Ramos (cell line): ENCODE measurements around the gene COL7A1.

ENCODE experiments used
- in situ Hi-C: fragments of 300-500 bp; cut with MboI; formaldehyde crosslinking; loops from one replicate; pipeline ENCODE4 v1.14.3; 2022; ENCODE audit warnings: low sequenced_read_pairs; ENCODE audit not compliant: unreplicated experiment

The COL7A1 gene

DNA sequence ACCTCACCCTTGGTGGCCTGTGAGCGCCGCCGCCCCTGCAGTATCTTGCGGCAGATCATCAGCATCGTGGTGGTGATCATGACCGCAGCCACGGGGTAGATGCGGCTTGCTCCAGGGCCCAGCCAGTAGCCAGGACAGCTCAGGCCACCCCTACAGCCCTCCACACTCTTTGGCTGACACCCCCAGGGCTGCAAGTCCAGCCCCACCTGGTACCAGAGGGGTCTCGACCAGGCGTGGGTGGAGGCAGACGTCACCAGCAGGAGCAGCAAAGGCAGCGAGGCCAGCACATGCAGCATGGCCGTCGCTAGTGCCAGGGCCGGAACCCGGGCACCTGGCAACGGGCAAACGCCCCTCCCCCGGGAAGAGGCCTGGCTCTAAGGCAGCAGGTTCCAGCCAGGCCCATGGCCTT, 26.3 kb upstream of the COL7A1 start, which contains the start of gene TMEM89:
TMEM89 (minus strand) TSS at position 309 of the 409 bp plus-strand sequence; CDS start at position 296, 13 bp downstream.
- in situ Hi-C loops = no loop called here

- in situ Hi-C loops = no loop called here
Observed at GRCh38 chr3:48619541-48620524, 24.7 kb upstream of the COL7A1 start.

GRCh38 chr3:48617559-48617958, 22.4 kb upstream of the COL7A1 start:
- in situ Hi-C loops = no loop called here

- in situ Hi-C loops = no loop called here
Observed at GRCh38 chr3:48614044-48614443, 18.9 kb upstream of the COL7A1 start.

GRCh38 chr3:48612309-48612708, 17.2 kb upstream of the COL7A1 start:
- in situ Hi-C loops = no loop called here

DNA sequence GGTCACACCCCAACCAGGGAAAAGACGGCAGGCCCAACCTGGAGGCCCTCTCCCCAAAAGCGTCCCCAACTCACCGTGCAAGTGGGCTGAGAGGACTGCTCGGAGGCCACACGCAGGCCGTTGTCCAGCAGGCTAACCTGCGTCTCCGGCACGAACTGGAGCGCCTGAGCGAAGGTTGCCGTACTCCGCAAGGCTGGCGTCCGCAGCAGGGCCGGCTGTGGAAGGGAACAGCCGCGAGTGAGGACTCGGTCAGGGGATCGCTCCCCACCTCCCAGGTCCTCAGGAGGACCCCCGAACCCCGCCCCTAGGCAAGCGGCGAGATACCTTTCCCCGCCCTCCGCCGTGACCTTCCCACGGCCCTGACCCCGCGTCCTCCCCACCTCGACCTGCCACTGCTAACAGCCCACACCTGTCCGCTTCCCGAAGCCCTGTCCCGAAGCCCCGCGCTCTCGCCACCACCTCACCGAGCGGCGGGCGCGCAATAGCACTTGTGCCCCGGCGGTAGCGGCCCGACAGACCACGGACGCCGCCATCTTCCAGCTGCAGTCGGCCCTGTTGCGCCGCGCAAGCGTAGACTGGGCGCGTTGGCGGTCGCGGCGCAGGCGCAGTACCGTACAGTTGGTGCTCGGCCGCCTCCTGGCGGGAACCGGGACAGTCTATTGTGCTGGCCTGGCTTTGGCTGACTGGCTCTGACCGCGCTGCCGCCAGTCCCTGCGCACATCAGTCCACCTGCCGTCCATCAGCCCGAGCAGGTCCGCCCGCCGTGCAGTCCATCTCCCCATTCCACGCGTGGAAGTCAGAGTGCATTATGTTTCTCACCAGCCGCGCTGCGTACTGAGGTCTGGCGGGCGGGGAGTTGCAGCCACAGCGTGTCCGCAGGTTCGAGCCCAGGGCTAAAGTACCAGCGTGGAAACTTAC, 14.2 kb upstream of the COL7A1 start, which contains the start of gene UQCRC1:
UQCRC1 (minus strand) TSS at position 559 of the 918 bp plus-strand sequence; CDS start at position 533, 26 bp downstream.
- in situ Hi-C loops = no loop called here

GRCh38 chr3:48607519-48607918, 12.4 kb upstream of the COL7A1 start:
- in situ Hi-C loops = no loop called here

DNA sequence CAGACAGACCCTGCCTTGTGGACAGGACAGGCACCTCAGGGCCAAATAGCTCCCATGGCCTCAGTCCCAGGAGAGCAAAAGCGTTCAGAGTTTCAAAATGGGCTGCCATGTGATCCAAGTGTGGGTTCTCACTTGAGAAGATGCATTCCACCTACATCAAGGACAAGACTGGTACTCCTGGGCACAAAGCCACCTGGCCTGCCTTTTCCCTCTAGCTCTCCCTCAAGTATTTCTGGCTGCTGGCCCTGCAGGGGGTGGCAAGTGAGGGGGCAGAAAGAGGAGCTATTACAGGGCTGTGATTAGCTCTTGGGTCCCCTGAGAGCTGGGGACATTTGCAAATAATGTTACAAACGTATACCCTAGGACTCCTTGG, 6.5 kb upstream of the COL7A1 start:
- in situ Hi-C loops = no loop called here

GRCh38 chr3:48600711-48601621, 5.8 kb upstream of the COL7A1 start:
- in situ Hi-C loops = no loop called here

- in situ Hi-C loops = no loop called here
Observed at GRCh38 chr3:48599509-48600285, 4.6 kb upstream of the COL7A1 start.

- in situ Hi-C loops = no loop called here
Observed at GRCh38 chr3:48599077-48599501, 4.0 kb upstream of the COL7A1 start.

DNA sequence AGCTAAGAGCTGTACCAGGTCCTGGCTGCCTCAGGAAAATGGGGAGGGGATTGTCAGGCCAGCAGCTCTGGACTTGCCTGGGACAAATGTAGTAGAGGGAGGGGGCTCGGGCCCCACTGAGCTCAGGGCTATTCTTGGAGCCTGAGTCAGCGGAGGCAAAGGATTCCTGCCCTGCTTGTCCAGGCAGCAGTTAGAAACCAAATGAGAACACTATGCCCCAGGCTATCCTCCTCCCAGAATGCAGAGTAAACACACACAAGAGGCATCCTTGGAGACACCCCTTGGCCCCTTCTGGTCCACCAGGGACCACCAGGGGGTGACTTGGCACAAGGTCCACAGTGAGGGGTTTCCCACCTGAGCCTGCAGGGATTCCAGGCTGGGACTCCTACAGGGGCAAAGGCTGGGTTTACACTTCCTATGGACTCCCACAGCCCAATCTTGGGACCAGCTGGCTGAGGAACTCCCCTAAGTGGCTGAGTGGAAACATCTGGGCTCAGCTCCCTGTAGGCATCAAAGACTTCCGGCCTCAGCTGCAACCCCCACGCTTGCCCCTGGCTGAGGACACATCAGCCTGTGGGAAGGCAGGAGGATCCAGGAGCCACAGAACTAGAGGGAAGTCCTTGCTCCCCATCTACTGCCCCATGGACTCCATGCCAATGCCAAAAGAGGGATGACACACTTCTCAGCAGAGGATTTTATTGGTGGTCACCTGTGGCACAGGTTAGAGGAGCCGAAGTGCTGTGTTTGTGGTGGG, 3.4 kb upstream of the COL7A1 start:
- in situ Hi-C loops = no loop called here

GRCh38 chr3:48597408-48597800, 2.3 kb upstream of the COL7A1 start:
- in situ Hi-C loops = no loop called here

GRCh38 chr3:48596676-48597407, 1.7 kb upstream of the COL7A1 start:
- in situ Hi-C loops = no loop called here

DNA sequence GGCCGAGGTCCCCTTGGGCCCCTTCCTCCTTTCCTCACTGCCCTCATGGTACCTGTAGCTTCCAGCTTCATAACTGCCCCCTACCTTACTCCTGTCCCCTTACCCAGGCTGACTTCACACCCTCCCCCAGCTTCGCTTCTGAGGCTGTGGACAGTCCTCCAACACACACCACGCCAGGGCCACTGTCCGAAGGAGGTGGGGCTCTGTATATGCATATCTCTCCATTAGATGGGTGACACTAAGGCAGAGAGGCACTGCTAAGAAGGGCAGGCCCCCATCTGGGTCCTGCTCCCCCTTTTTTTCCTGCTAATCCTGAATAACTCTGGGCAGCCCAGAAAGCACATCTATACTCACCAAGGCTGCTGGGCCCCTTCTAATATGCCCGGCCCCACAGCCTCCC, 1.0 kb upstream of the COL7A1 start:
- in situ Hi-C loops = no loop called here

DNA sequence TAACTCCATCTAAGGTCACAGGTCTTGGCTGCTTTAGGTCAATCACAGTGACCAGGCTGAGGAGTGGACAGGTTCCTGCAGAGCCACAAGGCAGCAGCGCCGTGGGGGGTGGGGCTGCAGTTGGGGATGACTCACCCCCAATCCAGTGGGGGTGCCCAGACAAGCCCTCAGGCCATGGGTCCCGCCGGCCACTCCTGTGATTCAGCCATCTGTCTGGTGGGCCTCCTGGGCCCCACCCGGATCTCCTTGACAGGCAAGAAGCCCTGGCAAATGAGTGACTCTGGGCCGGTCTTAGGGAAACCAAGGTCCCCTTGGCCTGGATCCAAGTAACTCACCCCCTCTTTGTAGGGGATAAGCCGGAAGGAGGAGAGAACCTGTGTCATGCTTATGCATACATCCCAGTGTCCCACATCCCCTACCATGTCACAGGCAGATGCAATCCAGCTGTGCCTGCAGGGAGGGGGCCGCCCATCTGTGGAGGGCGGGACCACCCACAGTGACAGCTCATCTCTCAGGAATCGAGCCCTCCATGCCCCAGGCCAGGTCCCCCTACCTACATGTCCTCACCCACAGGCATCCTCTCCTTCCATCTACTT, 495 bp upstream of the COL7A1 start:
- in situ Hi-C loops = no loop called here

- in situ Hi-C loops = no loop called here
Observed at GRCh38 chr3:48594417-48595049, 596 bp downstream of the COL7A1 start.
